ENCODE measurements around the gene CYTH1.

GRCh38 chr17:78644224-78644623 is 137.8 kb downstream of the CYTH1 start:
- TF ChIP-seq CTCF (IDR thresholded peaks at IDR 0.05; ENCODE audit: low read length) (no peak), EZH2 (IDR thresholded peaks at IDR 0.05; ENCODE audit: borderline replicate concordance, low read length) (no peak)
